DOHH2 (cell line): Measurements from ENCODE around the gene KBTBD6.

Experiments used
- H3F3A ChIP-seq: fragments of 200-600 bp; sonication (generic), shearing (Covaris generic); 2 replicates; pipeline ENCODE4 v1.6.0; 2016; ENCODE audit warnings: antibody characterized with exemption, mild to moderate bottlenecking; ENCODE audit not compliant: control insufficient read depth, insufficient read depth
- H3K27ac ChIP-seq: fragments of 200-600 bp; sonication (generic); 2 replicates; pipeline ENCODE4 v1.5.1; 2014; ENCODE audit warnings: low read depth, mild to moderate bottlenecking, low read length, moderate library complexity
- H3K27me3 ChIP-seq: fragments of 200-600 bp; sonication (generic); 2 replicates; pipeline ENCODE4 v1.6.1; 2014; ENCODE audit warnings: mild to moderate bottlenecking, low read length, mixed read lengths; ENCODE audit not compliant: control insufficient read depth
- H3K36me3 ChIP-seq: fragments of 200-600 bp; sonication (generic); 2 replicates; pipeline ENCODE4 v1.6.1; 2014; ENCODE audit warnings: mild to moderate bottlenecking, low read length, moderate library complexity, mixed read lengths; ENCODE audit not compliant: control insufficient read depth
- H3K4me1 ChIP-seq: fragments of 200-600 bp; sonication (generic); 2 replicates; pipeline ENCODE4 v1.6.1; 2014; ENCODE audit warnings: mild to moderate bottlenecking, low read length, mixed read lengths; ENCODE audit not compliant: control insufficient read depth
- H3K4me2 ChIP-seq: fragments of 200-600 bp; sonication (generic); 2 replicates; pipeline ENCODE4 v1.6.0; 2014; ENCODE audit warnings: mild to moderate bottlenecking, low read length, moderate library complexity
- H3K4me3 ChIP-seq: fragments of 200-600 bp; sonication (generic); 2 replicates; pipeline ENCODE4 v1.5.1; 2014; ENCODE audit warnings: mild to moderate bottlenecking, low read length, mixed read lengths
- H3K79me2 ChIP-seq: fragments of 200-600 bp; sonication (generic); 2 replicates; pipeline ENCODE4 v1.6.1; 2014; ENCODE audit warnings: mild to moderate bottlenecking, low read length, mixed read lengths; ENCODE audit not compliant: control insufficient read depth
- H3K9me2 ChIP-seq: fragments of 200-600 bp; sonication (generic); replicated peaks from 2 replicates; pipeline ENCODE4 v1.6.1; 2014; ENCODE audit warnings: mild to moderate bottlenecking, low read length, mixed read lengths; ENCODE audit not compliant: control insufficient read depth
- H3K9me3 ChIP-seq: fragments of 200-600 bp; sonication (generic); 2 replicates; pipeline ENCODE4 v1.6.1; 2014; ENCODE audit warnings: antibody characterized with exemption, low read length, mixed read lengths; ENCODE audit not compliant: control insufficient read depth, insufficient read depth
- H4K20me1 ChIP-seq: fragments of 200-600 bp; sonication (generic); 2 replicates; pipeline ENCODE4 v1.6.0; 2014; ENCODE audit warnings: low read depth, mild to moderate bottlenecking, antibody characterized with exemption, low read length, moderate library complexity; ENCODE audit not compliant: control insufficient read depth, insufficient read depth
- EZH2phosphoT487 ChIP-seq: fragments of 200-600 bp; sonication (generic); IDR thresholded peaks from 2 replicates; pipeline ENCODE4 v1.6.1; 2017; ENCODE audit warnings: borderline replicate concordance, mild to moderate bottlenecking, antibody characterized with exemption, low read length, moderate library complexity, mixed read lengths
- TF ChIP-seq, protein P1 (sequence below): fragments of 200-600 bp; sonication (generic); IDR thresholded peaks from one replicate; pipeline ENCODE4 v1.5.1; 2014; ENCODE audit warnings: antibody characterized with exemption, mild to moderate bottlenecking, low read depth, low read length; ENCODE audit not compliant: poor library complexity, severe bottlenecking

The KBTBD6 gene

GRCh38 chr13:41079725-41080124, 52.9 kb downstream of the KBTBD6 start:
- Histone ChIP-seq H3K9me3 (no peaks in the 10 kb centered on the region), H4K20me1 (no peaks in the 10 kb centered on the region), H3K4me2 (no peak overlapping the region), H3K4me3 (no peak overlapping the region), H3F3A (peaks cover 4% of the 10 kb centered on the region; the same call in 1 of the 2 replicates), H3K79me2 (no peaks in the 10 kb centered on the region), H3K9me2 (no peaks in the 10 kb centered on the region), H3K4me1 (no peaks in the 10 kb centered on the region), H3K27me3 (no peaks in the 10 kb centered on the region), H3K36me3 (peaks cover 58% of the 10 kb centered on the region), H3K27ac (no peak overlapping the region)
- TF ChIP-seq EZH2phosphoT487 = no peak
- TF ChIP-seq, protein P1, sequence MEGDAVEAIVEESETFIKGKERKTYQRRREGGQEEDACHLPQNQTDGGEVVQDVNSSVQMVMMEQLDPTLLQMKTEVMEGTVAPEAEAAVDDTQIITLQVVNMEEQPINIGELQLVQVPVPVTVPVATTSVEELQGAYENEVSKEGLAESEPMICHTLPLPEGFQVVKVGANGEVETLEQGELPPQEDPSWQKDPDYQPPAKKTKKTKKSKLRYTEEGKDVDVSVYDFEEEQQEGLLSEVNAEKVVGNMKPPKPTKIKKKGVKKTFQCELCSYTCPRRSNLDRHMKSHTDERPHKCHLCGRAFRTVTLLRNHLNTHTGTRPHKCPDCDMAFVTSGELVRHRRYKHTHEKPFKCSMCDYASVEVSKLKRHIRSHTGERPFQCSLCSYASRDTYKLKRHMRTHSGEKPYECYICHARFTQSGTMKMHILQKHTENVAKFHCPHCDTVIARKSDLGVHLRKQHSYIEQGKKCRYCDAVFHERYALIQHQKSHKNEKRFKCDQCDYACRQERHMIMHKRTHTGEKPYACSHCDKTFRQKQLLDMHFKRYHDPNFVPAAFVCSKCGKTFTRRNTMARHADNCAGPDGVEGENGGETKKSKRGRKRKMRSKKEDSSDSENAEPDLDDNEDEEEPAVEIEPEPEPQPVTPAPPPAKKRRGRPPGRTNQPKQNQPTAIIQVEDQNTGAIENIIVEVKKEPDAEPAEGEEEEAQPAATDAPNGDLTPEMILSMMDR = no peak
